GM21786 (cell line): ENCODE results near the gene PVALEF.
"Not testable (repeated sequence)": the region's sequence is repeated elsewhere in the genome, so short reads cannot be mapped to it uniquely, and the experiment has no call there.

Source experiments
- ATAC-seq: cut with Tn5 transposase; IDR thresholded peaks from one replicate; pipeline ENCODE4 v1.9.1; 2021; ENCODE audit not compliant: unreplicated experiment

Gene PVALEF

GRCh38 chr17:81210868-81211267 lies 45.6 kb downstream of the PVALEF start:
- no peak for ATAC-seq

GRCh38 chr17:81212365-81212764 lies 47.1 kb downstream of the PVALEF start:
- ATAC-seq = no peak

- ATAC-seq = no peak
These were observed 48.7 kb downstream of the PVALEF start for GRCh38 chr17:81213978-81214377.

GRCh38 chr17:81217491-81217890 lies 52.2 kb downstream of the PVALEF start:
- no peak for ATAC-seq

- ATAC-seq = no peak
These were observed 53.2 kb downstream of the PVALEF start for GRCh38 chr17:81218459-81218858.

DNA sequence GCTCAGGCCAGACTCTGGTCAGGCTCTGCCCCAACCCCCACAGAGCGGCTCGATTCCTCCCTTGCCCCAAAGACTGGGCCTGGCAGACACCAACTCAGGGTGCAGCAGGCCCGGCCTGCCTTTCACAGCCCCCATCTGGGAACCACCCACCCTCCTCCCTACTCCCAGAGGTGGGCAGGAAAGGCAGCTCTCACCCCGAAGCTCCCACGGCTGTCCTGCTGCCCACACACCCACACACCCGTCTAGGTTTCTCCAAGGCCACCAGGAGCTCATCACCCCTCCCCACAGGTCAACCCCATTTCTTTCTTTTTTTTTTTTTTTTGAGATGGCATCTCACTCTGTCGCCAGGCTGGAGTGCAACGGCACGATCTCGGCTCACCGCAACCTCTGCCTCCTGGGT lies 53.7 kb downstream of the PVALEF start:
- ATAC-seq = no peak

DNA sequence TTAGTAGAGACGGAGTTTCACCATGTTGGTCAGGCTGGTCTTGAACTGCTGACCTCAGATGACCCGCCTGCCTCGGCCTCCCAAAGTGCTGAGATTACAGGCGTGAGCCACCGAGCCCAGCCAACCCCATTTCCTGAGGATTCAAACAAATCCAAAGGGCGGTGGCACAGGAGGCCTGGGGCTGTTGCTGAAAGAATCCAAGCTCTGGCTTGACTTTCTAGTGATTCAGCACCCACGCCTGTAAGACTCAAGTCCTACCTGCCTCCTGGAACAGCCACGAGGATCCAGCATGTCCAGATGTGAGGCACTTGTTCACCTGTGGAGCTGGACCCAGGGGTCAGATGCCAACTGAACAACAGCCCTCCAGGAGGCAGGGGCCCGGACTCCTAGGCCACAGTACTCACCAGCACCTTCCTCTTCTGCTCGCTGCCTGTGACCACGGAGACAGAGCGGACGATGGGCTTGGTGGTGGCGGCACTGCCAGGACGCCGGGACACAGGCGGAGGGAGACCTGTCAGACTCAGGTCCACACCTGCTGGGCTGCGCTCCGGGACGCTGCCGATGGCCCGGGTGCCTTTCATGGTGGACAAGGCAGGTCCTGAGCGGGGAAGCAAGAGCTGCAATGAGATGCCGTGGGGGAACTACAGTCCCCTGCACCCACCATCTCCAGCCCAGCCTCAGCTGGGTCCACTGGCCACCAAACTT lies 54.3 kb downstream of the PVALEF start:
- ATAC-seq = no peak

- no peak for ATAC-seq
These were observed 56.1 kb downstream of the PVALEF start for GRCh38 chr17:81221371-81221841.

- no peak for ATAC-seq
These were observed 56.7 kb downstream of the PVALEF start for GRCh38 chr17:81221842-81222619.

DNA sequence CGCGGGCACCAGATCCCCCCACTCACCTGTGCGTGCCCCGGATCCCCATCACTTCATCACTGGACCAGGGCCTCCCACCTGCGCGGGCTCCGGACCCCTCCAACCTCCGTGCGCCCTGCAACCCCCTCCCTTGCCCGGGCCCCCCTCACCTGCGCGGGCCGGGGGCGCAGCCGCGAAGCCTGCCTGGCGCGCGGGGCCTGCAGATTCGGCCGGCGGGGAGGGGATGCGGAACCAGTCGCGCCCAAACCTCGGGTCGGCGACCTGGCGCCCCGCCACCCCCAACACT lies 57.3 kb downstream of the PVALEF start:
- no peak for ATAC-seq

GRCh38 chr17:81222906-81223761 lies 57.8 kb downstream of the PVALEF start, which contains the start of gene CEP131:
Gene CEP131, minus strand, starts transcription at chr17:81222965. Its CDS starts 2,909 bp downstream, at chr17:81220056.
- peak; percentile 93 for ATAC-seq

- ATAC-seq = no peak
These were observed 58.4 kb downstream of the PVALEF start for GRCh38 chr17:81223762-81224130.

DNA sequence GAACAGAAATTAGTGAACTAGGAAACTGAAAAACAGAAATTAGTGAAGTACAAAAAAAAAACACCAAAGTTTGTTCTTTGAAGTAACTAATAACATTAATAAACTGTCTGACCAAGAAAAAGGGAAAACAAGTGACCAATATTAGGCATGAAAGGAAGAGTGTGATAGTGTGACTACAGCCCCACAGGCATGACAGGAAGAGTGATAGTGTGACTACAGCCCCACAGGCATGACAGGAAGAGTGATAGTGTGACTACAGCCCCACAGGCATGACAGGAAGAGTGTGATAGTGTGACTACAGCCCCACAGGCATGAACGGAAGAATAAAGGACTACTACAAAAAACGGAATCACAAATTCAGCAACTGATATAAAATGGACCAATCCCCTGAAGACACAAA lies 62.3 kb downstream of the PVALEF start:
- ATAC-seq = not testable (repeated sequence)

- ATAC-seq = no peak
These were observed 63.1 kb downstream of the PVALEF start for GRCh38 chr17:81228420-81228819.

- no peak for ATAC-seq
These were observed 63.7 kb downstream of the PVALEF start for GRCh38 chr17:81228834-81229665.

GRCh38 chr17:81229666-81229920 lies 64.3 kb downstream of the PVALEF start:
- ATAC-seq = no peak

DNA sequence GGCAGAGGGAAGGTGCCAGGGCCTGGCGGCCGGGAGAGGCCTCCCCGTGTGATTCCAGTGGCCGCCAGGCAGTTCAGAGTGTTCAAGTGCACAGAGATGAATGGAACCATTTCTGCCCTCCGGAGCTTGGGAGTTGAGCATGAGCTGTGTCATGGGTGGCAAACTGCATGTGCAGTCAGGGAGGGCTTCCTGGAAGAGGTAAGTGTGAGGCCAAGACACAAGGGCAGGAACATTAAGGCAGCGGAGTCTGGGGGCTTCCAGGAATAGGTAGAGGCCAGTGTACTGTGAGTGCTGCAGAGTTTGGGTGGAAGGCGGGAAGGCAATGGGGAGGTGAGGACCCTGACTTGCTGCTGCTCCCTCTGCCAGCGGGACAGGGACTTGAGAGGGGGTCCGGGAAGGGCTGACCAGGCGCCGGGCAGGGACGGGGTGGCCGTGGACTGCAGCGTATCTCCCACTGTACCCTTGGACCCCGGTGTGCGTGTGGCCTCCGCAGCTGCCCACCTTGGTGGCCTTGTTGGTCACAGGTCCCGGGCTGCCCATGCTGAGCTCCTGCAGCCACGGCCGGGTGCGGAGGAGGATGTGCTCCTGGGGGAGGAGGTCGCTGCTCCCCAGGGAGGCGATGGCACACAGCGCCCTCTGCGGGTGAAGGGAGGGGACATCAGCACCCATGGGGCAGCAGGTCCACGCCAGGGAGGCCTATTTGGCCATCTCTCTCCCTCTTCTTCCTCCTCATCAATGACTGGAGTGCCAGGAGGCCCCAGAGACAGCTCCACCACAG lies 64.9 kb downstream of the PVALEF start:
- no peak for ATAC-seq

DNA sequence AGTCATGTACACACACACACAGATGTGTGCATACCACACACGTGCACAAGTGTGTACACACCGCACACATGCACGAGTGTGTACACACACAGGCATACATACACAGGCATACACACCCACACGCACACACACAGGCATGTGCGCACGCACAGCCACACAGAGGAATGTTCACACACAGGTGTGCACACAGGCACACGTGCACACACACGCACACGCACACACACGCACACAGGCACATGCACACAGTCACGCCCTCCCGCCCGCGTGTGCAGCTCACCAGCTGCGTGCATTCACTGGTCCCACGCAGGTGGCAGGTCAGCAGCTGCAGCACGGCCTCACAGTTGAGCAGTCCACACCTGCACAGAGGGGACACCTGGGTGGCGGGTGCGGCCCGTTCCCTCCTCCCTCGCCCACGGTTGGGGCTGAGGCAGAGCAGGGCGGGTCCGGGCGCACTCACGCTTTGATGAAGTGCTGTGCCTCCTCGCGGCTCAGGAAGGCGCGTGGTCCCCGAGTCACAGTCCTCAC lies 65.9 kb downstream of the PVALEF start:
- ATAC-seq = no peak

DNA sequence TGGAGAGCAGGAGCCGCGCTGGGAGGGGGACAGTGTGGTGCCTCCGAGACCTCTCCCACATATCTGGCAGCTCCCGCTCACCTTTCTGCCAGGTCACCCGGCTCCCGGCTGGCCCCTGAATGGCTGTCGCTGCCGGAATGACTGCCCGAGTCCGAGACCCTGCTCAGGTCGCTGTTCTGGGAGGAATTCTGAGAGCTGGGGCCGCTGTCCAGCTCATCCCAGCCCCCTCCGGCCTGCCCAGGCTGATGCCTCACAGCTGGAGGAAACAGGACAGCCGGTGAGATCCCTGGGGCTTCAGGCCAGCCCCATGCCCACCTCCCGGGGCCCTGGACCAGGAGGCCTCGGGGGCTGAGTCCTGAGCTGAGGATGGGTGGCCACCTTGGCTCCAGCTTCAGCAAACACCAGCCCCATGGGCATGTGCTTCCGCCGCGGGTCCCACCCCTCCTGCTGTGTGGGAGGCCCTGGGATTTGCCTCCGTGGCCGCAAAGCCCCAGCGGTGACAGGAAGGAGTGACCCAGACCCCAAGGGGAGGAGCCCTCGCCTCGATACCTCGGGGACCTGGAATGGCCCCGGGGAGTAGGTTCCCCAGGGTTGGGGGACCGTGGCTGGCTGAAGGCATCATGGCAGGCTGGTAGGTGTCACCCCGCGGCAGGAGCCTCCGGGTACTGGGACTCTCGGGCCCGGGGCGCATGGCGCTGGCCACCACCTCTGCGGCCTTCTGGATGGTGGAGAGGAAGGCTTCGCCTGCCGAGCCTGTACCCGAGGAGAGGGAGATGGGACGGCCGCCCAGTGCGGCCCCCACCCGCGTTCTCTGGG lies 66.7 kb downstream of the PVALEF start:
- ATAC-seq = no peak
